Mucosa of descending colon (tissue), 3 donors: ENCODE data around the gene TRABD2B. TPM values are rescaled to one million over a fixed set of nuclear protein-coding genes. Genes with fewer than 3 reads are reported as not detected.

Experiments
- ATAC-seq: fragments of 200-7000 bp; cut with Tn5 transposase; one replicate; pipeline ENCODE4 v1.9.1; 2020; ENCODE audit warnings: mild to moderate bottlenecking, moderate library complexity
- DNase-seq, 3 donors: peaks; one replicate each; pipeline ENCODE4 v3.0.0-alpha.2; 2020
- H3K36me3 ChIP-seq: fragments of 200-600 bp; one replicate; pipeline ENCODE4 v1.8.0; 2021; ENCODE audit warnings: low read depth, mild to moderate bottlenecking
- H3K4me1 ChIP-seq: fragments of 200-600 bp; one replicate; pipeline ENCODE4 v1.8.0; 2021; ENCODE audit warnings: low read depth, mild to moderate bottlenecking
- H3K4me3 ChIP-seq: fragments of 200-600 bp; one replicate; pipeline ENCODE4 v1.8.0; 2021; ENCODE audit warnings: mild to moderate bottlenecking
- H3K9me3 ChIP-seq: fragments of 200-600 bp; one replicate; pipeline ENCODE4 v1.8.0; 2021; ENCODE audit warnings: mild to moderate bottlenecking
- intact Hi-C, 2 donors: fragments of 100-400 bp; cut with DNase I in 1 of 2; cut with micrococcal nuclease in 1 of 2; formaldehyde crosslinking; loops; one replicate each; pipeline versions ENCODE4 v1.11.0 to v1.11.1; 2022; cut with DNase I, micrococcal nuclease
- total RNA-seq, 3 donors: library from RNA; stranded (reverse); fragmentation: NEBNext Ultra II Directional in 2 of 3; extraction: Animal tissue kit (Norgen Biotek cat#: 25700) in 2 of 3; gene quantifications; one replicate each; pipeline versions ENCODE4 v1.2.1 to v1.2.4, GENCODE V29; 2021 to 2023
- TF ChIP-seq, protein P1 (sequence below): fragments of 200-600 bp; IDR thresholded peaks from one replicate; pipeline ENCODE4 v1.8.0; 2022; ENCODE audit warnings: antibody characterized with exemption, mild to moderate bottlenecking
- donor health status: DM: no; HTN: no; CAD: no; lungs with moderate emphysema.
- donor health status: DM: no; HTN: no; CAD: no.
- donor health status: DM: no; HTN: yes; CAD: no.

Gene TRABD2B
- total RNA-seq, 3 donors from 2014 or later = 0.35 to 2.0 (median 2.0) TPM

DNA sequence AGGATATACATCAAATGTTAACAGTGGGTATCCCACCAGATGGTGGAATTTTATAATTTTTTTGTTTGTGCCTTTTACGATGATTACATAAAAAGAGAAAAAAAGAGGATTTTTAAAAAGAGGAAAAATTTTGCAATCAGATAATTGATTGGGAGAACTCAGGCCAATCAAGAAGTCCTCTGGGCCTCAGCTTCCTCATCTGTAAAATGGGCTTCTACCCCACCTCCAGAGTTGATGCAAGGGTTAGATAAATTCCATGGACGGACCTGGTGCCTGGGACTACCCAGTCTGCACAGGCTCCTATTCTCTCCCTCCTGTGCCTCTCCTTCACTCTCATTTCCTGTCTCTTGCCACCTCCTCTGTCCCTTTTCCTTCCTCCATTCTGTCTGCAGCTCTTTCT lies 88.9 kb downstream of the TRABD2B start:
- DNase-seq (no peak), ATAC-seq (no peak)
- Histone ChIP-seq H3K9me3 (no peaks in the 10 kb centered on the region), H3K36me3 (no peaks in the 10 kb centered on the region), H3K4me1 (no peaks in the 10 kb centered on the region), H3K4me3 (no peak overlapping the region)
- intact Hi-C loops = no loop called here
- TF ChIP-seq, protein P1, sequence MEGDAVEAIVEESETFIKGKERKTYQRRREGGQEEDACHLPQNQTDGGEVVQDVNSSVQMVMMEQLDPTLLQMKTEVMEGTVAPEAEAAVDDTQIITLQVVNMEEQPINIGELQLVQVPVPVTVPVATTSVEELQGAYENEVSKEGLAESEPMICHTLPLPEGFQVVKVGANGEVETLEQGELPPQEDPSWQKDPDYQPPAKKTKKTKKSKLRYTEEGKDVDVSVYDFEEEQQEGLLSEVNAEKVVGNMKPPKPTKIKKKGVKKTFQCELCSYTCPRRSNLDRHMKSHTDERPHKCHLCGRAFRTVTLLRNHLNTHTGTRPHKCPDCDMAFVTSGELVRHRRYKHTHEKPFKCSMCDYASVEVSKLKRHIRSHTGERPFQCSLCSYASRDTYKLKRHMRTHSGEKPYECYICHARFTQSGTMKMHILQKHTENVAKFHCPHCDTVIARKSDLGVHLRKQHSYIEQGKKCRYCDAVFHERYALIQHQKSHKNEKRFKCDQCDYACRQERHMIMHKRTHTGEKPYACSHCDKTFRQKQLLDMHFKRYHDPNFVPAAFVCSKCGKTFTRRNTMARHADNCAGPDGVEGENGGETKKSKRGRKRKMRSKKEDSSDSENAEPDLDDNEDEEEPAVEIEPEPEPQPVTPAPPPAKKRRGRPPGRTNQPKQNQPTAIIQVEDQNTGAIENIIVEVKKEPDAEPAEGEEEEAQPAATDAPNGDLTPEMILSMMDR = no peak

DNA sequence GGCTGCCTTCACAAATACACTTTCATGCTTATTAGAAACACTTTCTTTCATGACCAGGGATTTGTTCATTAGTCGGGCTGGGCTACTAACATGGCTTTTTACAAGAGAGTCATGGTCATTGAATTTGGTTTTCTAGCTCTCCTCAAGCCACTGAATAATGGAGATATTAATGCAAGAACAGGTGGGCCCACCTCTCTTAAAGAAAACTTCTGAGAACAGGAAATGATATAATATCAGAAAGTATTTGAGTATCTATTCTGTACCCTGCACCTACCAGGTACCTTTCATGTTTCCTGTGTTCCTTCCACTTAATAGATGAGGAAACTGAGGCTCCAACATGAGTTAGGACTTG lies 90.0 kb downstream of the TRABD2B start:
- TF ChIP-seq, protein P1 = no peak
- ATAC-seq (no peak), DNase-seq (no peak)
- no peaks in the 10 kb centered on the region for H3K36me3 ChIP-seq
- H3K4me1 ChIP-seq = no peaks in the 10 kb centered on the region
- no peaks in the 10 kb centered on the region for H3K9me3 ChIP-seq
- intact Hi-C loops = no loop called here
- no peak overlapping the region for H3K4me3 ChIP-seq

DNA sequence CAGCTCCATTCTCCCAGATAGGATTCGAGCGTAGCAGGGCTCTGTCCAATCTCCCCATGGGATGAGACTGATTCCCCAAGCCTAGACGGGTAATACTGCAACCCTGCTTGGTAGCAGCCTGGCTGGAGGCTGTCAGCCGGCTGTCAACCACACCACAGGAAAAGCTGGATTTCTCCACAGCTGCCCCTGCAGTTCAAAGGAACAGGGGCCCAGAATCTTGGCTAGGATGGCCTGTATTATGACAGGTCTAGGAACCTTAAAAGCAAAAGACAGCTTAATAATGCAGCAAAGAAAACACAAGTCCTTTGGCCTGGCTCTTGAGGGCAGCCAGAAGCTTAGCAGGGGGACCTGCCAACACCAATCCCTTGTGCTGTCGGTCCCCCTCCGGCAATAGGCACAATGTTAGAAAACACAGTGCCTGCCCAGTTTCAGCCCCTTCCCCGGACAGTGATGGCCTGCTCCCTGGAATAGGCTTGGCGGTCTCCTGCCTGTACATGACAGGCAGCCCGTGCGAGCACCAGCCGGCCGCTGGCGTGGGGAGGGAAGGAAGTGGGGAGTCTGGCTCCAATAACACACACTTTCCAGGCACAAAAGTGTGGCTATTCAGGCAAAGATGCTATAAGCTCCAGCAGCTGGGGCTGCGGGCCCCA lies 90.5 kb downstream of the TRABD2B start:
- no peaks in the 10 kb centered on the region for H3K4me1 ChIP-seq
- H3K4me3 ChIP-seq = no peak overlapping the region
- intact Hi-C loops = no loop called here
- DNase-seq (no peak), ATAC-seq (no peak)
- TF ChIP-seq, protein P1 = no peak
- no peaks in the 10 kb centered on the region for H3K9me3 ChIP-seq
- H3K36me3 ChIP-seq = no peaks in the 10 kb centered on the region

DNA sequence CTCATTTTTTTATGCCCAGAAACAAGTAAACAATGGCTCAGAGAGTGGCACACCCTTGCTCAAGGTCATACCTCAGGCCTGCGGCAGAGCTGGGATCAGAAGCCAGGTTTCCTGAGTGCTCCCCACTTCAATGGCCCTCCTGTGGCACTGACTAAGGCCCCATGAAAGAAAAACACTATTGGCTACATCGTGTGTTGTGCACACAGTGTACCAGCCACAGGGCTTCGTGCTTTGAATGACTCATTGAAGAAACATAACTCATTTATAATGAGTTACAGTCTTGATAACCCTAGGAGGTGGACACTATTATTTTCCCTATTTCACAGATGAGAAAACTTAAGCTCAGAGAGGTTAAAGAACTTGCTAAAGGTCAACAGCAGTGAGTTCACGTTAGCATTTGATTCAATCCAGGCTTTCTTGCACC lies 91.2 kb downstream of the TRABD2B start:
- intact Hi-C loops = no loop called here

DNA sequence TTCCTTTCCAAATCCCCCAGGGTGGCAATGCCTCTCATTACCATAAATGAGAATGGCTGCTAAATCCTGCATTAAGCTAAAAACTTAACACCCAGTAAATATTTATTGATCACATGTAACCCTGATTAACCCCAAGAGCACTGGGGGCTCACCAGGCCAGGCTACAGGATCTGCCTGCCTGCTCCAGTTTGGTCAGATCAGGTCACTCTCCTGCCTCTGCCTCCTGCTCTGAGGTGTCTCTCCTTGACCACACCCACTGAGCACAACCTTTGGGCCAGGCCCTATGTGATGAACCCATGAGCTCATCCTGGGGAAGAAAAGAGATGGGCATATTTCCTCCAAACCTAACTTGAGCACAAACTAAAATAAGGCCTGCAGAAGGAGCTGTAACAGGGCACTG lies 93.5 kb downstream of the TRABD2B start:
- no peak overlapping the region for H3K4me3 ChIP-seq
- H3K9me3 ChIP-seq = no peaks in the 10 kb centered on the region
- intact Hi-C loops = no loop called here
- H3K4me1 ChIP-seq = no peaks in the 10 kb centered on the region
- H3K36me3 ChIP-seq = no peaks in the 10 kb centered on the region
- ATAC-seq = no peak
- DNase-seq = no peak
- TF ChIP-seq, protein P1 = no peak

More for the DNA sequence above, 91.2 kb downstream of the TRABD2B start:
- ATAC-seq = peak; percentile 77
- no peaks in the 10 kb centered on the region for H3K36me3 ChIP-seq
- TF ChIP-seq, protein P1 = no peak
- no peaks in the 10 kb centered on the region for H3K9me3 ChIP-seq
- peak in 2 of 3 donors; percentile 21 to 30 for DNase-seq
- no peak overlapping the region for H3K4me3 ChIP-seq
- no peaks in the 10 kb centered on the region for H3K4me1 ChIP-seq
